Measurements from ENCODE around the gene CCNL1. TPM values are rescaled to one million over a fixed set of nuclear protein-coding genes. Genes with fewer than 3 reads are reported as not detected.

The CCNL1 gene
- total and polyA plus RNA-seq, 8 donors, result 30.2 to 149 (median 43.5) TPM

DNA sequence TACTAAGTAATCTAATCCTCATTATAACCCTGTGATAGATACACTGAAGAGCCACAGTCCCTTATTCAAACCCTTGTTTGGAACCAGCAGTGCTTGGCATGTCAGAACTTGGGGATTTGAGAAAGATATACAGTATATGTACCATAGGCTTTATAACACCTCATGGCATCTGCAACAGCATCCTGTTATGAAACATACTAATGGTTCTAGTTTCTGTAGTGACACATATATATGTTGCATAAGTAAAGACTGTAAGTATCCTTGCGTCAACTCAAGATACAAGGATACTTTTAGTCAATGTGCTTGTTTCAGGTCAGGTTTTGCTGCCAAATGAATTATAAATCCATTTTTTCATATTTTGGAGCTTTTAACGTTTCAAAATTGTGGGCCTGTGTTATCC, 58.5 kb downstream of the CCNL1 start:
- intact Hi-C loops (cut with DNase I), result no loop called here
- WGBS, 2 donors, result 84 to 86% methylated on average over 2 of the region's 2 CpGs
- peaks cover 0 to 5% (median 0%) of the 10 kb centered on the region in 3 donors for H3K4me1 ChIP-seq
- no peak for ATAC-seq
- FAIRE-seq, result no peak
- TF ChIP-seq, protein P1, sequence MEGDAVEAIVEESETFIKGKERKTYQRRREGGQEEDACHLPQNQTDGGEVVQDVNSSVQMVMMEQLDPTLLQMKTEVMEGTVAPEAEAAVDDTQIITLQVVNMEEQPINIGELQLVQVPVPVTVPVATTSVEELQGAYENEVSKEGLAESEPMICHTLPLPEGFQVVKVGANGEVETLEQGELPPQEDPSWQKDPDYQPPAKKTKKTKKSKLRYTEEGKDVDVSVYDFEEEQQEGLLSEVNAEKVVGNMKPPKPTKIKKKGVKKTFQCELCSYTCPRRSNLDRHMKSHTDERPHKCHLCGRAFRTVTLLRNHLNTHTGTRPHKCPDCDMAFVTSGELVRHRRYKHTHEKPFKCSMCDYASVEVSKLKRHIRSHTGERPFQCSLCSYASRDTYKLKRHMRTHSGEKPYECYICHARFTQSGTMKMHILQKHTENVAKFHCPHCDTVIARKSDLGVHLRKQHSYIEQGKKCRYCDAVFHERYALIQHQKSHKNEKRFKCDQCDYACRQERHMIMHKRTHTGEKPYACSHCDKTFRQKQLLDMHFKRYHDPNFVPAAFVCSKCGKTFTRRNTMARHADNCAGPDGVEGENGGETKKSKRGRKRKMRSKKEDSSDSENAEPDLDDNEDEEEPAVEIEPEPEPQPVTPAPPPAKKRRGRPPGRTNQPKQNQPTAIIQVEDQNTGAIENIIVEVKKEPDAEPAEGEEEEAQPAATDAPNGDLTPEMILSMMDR (IDR thresholded peaks at IDR 0.05), result no peak
- no peak for DNase-seq
- no peaks in the 10 kb centered on the region for H3K9me3 ChIP-seq
- H3K36me3 ChIP-seq, result no peaks in the 10 kb centered on the region
- no peak overlapping the region for H3K4me3 ChIP-seq
- no peaks in the 10 kb centered on the region for H3K27me3 ChIP-seq
- no peak overlapping the region for H3K27ac ChIP-seq

DNA sequence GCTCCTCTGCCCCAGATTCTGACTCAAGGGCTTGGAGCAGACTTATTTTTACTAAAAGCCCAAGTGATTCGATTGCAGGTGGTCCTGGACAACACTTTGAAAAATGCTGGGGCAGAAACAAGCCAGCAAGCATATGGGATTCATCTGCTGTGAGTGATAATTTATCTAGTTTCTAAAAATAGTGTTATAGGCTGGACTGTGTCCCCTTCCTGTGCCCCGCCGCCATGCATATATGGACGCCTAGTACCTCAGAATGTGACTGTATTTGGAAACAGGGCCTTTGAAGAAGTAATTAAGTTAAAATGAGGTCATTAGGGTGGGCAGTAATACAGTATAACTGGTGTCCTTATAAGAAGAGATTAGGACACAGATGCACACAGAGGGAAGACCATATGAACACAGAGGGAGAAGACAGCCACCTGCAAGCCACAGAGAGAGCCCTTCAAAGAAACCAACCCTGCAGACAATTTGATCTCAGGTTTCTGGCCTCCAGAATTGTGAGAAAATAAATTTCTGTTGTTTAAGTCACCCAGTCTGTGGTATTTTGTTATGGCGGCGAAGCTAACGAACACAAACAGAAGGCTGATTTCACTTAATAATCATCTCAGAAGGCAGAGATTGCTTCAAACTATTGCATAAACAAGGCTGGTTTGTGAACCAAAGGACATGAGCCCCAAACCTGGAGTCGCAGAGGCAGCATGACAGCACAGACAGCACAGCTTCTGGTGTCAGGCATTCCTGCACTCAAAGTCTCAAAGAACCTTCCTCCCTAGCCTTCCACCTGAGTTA, 59.1 kb downstream of the CCNL1 start:
- TF ChIP-seq, protein P1 (IDR thresholded peaks at IDR 0.05), result no peak
- ATAC-seq (no peak), FAIRE-seq (no peak), DNase-seq (no peak)
- H3K27me3 ChIP-seq, result no peaks in the 10 kb centered on the region
- intact Hi-C loops (cut with DNase I), result no loop called here
- H3K4me1 ChIP-seq, result peaks cover 0 to 5% (median 0%) of the 10 kb centered on the region in 3 donors
- WGBS, 2 donors, result 87 to 89% methylated on average over 8 of the region's 8 CpGs
- no peak overlapping the region for H3K4me3 ChIP-seq
- no peak overlapping the region for H3K27ac ChIP-seq
- no peaks in the 10 kb centered on the region for H3K9me3 ChIP-seq
- no peaks in the 10 kb centered on the region for H3K36me3 ChIP-seq

DNA sequence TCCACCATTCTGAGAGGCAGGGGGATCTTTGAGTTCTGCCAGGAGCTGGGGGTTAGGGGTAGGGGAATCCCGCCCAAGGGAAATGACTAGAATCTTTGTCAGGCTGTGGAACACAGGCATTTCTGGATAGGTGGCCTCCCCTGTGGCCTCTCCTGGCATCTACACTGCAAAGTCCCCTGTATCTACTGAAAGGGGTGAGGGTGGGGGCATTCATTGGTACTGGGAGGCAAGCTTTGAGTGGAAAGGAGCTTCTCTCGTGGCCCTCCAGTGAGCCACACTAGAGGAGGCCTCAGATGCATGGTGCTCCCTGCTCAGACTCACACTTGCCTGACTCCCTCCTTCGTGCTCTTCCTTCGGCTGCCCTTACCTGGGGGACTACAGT, 59.9 kb downstream of the CCNL1 start:
- no peak overlapping the region for H3K4me3 ChIP-seq
- TF ChIP-seq, protein P1 (IDR thresholded peaks at IDR 0.05), result no peak
- no peak for DNase-seq
- H3K27ac ChIP-seq, result no peak overlapping the region
- ATAC-seq, result no peak
- H3K36me3 ChIP-seq, result no peaks in the 10 kb centered on the region
- intact Hi-C loops (cut with DNase I), result no loop called here
- H3K9me3 ChIP-seq, result no peaks in the 10 kb centered on the region
- H3K27me3 ChIP-seq, result no peaks in the 10 kb centered on the region
- peaks cover 0 to 5% (median 0%) of the 10 kb centered on the region in 3 donors for H3K4me1 ChIP-seq
- WGBS, 2 donors, result 96 to 97% methylated on average over 4 of the region's 4 CpGs
- FAIRE-seq, result no peak

DNA sequence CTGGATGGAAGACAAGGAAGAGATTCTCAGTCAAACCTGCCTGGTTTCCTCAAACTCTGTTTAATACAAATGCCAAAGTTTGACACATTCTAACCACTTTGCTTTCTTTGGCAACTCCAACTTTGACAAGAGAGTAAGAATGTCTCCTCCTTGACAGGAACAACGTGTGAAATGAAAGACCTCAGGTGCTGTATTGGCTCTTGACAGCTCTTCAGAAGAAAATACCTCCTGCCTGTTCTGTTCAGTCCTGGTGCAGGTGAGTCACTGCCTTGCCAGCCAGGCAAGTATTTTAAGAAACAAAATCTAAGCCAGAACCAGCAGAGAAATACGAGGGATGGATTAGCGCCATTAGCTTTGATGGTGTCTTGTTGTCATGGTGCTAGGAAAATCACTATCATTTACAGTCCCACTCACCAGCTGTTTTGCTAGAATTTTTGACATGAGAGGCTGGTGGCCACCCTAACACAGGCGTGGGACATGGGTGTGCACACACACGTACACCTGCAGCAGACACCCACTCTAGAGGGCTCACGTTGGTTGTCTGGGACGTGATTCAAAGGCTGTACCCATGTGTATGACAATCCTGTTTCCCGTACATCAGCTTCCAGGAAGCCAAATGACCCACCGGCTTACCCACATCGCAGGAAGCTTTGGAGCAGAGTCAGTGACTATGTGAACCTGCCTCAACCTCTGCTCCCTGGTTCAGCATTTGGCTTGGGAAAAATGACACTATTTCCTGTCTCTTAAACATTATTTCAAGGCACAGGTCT, 60.4 kb downstream of the CCNL1 start:
- TF ChIP-seq, protein P1 (IDR thresholded peaks at IDR 0.05), result no peak
- no peak overlapping the region for H3K27ac ChIP-seq

More for the DNA sequence above, 60.4 kb downstream of the CCNL1 start:
- 81 to 83% methylated on average over 10 of the region's 10 CpGs for WGBS, 2 donors
- intact Hi-C loops (cut with DNase I), result no loop called here
- Histone ChIP-seq H3K36me3 (no peaks in the 10 kb centered on the region), H3K4me1 (peaks cover 0 to 5% (median 0%) of the 10 kb centered on the region in 3 donors), H3K4me3 (no peak overlapping the region), H3K9me3 (no peaks in the 10 kb centered on the region), H3K27me3 (no peaks in the 10 kb centered on the region)
- no peak for DNase-seq
- FAIRE-seq, result no peak
- ATAC-seq, result peak in 3 of 4 donors; percentile 26 to 46 (median 36)
